ENCODE data around the gene SNTB2. TPM values are rescaled to one million over a fixed set of nuclear protein-coding genes. Genes with fewer than 3 reads are reported as not detected.
A peak's percentile ranks its signal among the peaks of the same experiment; 100 is the strongest.

The SNTB2 gene
- total and polyA plus RNA-seq, 2 of the 13 experiments (the other 11 are each of a cell fraction or from before 2014, with no cell fraction given) = 11.5 to 19.2 TPM

DNA sequence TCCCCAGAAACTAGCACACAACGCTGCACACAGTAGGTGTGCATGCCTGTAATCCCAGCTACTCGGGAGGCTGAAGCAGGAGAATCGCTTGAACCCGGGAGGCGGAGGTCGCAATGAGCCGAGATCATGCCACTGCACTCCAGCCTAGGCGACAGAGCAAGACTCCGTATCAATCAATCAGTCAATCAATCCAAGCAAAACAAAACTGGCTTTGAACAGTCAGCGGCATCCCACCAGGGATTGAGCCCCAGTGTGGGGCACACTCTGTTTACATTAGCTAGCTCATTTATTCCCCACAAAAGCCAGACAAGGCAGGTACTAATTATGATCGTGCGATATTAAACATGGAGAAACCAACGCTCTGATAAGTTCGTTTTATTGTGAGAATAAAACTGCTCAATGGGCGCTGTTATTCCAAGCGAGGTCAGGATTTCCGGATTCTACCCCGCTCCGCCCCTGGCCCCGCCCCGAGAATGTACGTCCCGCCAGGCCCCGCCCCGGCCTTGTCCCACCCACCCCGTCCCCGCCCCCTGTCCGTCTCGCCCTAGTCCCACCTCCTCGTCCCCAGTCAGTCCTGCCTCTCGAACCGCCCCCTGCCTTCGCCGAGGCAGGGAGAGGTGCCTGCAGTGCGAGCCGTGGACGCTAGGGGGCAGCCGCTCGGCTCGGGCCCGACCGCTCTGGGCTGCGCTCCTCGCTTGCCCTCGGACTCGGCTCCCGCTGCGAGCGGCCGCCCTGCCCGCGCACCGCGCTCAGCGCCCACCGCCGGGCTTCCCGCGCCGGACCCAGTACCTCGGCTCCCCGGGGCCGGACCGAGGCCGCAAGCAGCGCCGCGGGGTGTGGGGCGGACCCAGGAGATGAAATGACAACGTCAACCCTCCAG, 123.9 kb downstream of the SNTB2 start, which contains the start of gene VPS4A (continued):
- TF ChIP-seq, protein P1, sequence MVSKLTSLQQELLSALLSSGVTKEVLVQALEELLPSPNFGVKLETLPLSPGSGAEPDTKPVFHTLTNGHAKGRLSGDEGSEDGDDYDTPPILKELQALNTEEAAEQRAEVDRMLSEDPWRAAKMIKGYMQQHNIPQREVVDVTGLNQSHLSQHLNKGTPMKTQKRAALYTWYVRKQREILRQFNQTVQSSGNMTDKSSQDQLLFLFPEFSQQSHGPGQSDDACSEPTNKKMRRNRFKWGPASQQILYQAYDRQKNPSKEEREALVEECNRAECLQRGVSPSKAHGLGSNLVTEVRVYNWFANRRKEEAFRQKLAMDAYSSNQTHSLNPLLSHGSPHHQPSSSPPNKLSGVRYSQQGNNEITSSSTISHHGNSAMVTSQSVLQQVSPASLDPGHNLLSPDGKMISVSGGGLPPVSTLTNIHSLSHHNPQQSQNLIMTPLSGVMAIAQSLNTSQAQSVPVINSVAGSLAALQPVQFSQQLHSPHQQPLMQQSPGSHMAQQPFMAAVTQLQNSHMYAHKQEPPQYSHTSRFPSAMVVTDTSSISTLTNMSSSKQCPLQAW (CRISPR knock-in tag; IDR thresholded peaks at IDR 0.05) = peak; percentile 44; the same call in 1 of the 2 replicates
- 0 out of 2 replicates have a peak, but pooled peaks have one; percentile 11 for TF ChIP-seq TSC22D2 (CRISPR knock-in tag; IDR thresholded peaks at IDR 0.05; ENCODE audit: borderline replicate concordance)
- peak; percentile 81 to 82 for TF ChIP-seq POLR2A (IDR thresholded peaks at IDR 0.05; ENCODE audit: insufficient read depth in 1 of 2, low read depth in 2 of 2, low read length in 2 of 2)
- peak; percentile 50 for TF ChIP-seq NRL (CRISPR knock-in tag; IDR thresholded peaks at IDR 0.05; ENCODE audit: borderline replicate concordance)
- TF ChIP-seq ZNF747 (CRISPR knock-in tag; IDR thresholded peaks at IDR 0.05; ENCODE audit: borderline replicate concordance) = peak; percentile 85
- peak; percentile 42; the same call in 1 of the 2 replicates for TF ChIP-seq KAT7 (CRISPR knock-in tag; IDR thresholded peaks at IDR 0.05; ENCODE audit: borderline replicate concordance)
- no peak; the same call in 1 of the 2 replicates for TF ChIP-seq DNMT1 (CRISPR knock-in tag; IDR thresholded peaks at IDR 0.05)
- TF ChIP-seq SRY (CRISPR knock-in tag; IDR thresholded peaks at IDR 0.05) = peak; percentile 66
- TF ChIP-seq ZNF124 (CRISPR knock-in tag; IDR thresholded peaks at IDR 0.05) = no peak; the same call in 1 of the 2 replicates
- peak; percentile 53; the same call in 1 of the 2 replicates for TF ChIP-seq RXRB (CRISPR knock-in tag; IDR thresholded peaks at IDR 0.05; ENCODE audit: borderline replicate concordance)
- peak; percentile 86; the same call in 1 of the 2 replicates for TF ChIP-seq ZNF713 (CRISPR knock-in tag; IDR thresholded peaks at IDR 0.05)
- no peak for TF ChIP-seq ATF7 (IDR thresholded peaks at IDR 0.05)
- 0 out of 2 replicates have a peak, but pooled peaks have one; percentile 48 for TF ChIP-seq ATF7 (CRISPR knock-in tag; IDR thresholded peaks at IDR 0.05)
- TF ChIP-seq ZNF761 (CRISPR knock-in tag; conservative IDR thresholded peaks at IDR 0.05) = no peak
- TF ChIP-seq SALL1 (CRISPR knock-in tag; IDR thresholded peaks at IDR 0.05) = peak; percentile 72
- TF ChIP-seq, protein P2, sequence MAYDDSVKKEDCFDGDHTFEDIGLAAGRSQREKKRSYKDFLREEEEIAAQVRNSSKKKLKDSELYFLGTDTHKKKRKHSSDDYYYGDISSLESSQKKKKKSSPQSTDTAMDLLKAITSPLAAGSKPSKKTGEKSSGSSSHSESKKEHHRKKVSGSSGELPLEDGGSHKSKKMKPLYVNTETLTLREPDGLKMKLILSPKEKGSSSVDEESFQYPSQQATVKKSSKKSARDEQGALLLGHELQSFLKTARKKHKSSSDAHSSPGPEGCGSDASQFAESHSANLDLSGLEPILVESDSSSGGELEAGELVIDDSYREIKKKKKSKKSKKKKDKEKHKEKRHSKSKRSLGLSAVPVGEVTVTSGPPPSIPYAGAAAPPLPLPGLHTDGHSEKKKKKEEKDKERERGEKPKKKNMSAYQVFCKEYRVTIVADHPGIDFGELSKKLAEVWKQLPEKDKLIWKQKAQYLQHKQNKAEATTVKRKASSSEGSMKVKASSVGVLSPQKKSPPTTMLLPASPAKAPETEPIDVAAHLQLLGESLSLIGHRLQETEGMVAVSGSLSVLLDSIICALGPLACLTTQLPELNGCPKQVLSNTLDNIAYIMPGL (CRISPR knock-in tag; IDR thresholded peaks at IDR 0.05; ENCODE audit: borderline replicate concordance in 1 of 2, low read depth in 1 of 2) = peak; percentile 81 to 89
- TF ChIP-seq HDAC1 (CRISPR knock-in tag; IDR thresholded peaks at IDR 0.05) = peak; percentile 29
- peak; percentile 87; the same call in 1 of the 2 replicates for TF ChIP-seq MEIS2 (CRISPR knock-in tag; IDR thresholded peaks at IDR 0.05)
- peak; percentile 62; the same call in 1 of the 2 replicates for TF ChIP-seq PRMT3 (CRISPR knock-in tag; IDR thresholded peaks at IDR 0.05; ENCODE audit: borderline replicate concordance, low read depth)
- no peak for TF ChIP-seq MIER2 (CRISPR knock-in tag; IDR thresholded peaks at IDR 0.05)
- TF ChIP-seq SOX5 (CRISPR knock-in tag; IDR thresholded peaks at IDR 0.05; ENCODE audit: borderline replicate concordance) = 0 out of 2 replicates have a peak, but pooled peaks have one; percentile 7
- peak; percentile 91; the same call in 1 of the 2 replicates for TF ChIP-seq ZFP82 (CRISPR knock-in tag; IDR thresholded peaks at IDR 0.05; ENCODE audit: borderline replicate concordance)
- 0 out of 2 replicates have a peak, but pooled peaks have one; percentile 38 for TF ChIP-seq ETV6 (CRISPR knock-in tag; conservative IDR thresholded peaks at IDR 0.05)
- TF ChIP-seq PCBP2 (optimal IDR thresholded peaks at IDR 0.05; ENCODE audit: low read depth, low read length, poor library complexity, severe bottlenecking) = no peak
- no peak for TF ChIP-seq ZFP90 (CRISPR knock-in tag; IDR thresholded peaks at IDR 0.05; ENCODE audit: borderline replicate concordance)
- peak; percentile 51; the same call in 1 of the 2 replicates for TF ChIP-seq SIN3B (IDR thresholded peaks at IDR 0.05; ENCODE audit: low read length)
- TF ChIP-seq DMAP1 (CRISPR knock-in tag; IDR thresholded peaks at IDR 0.05) = peak; percentile 58; the same call in 1 of the 2 replicates
